Tibial nerve (tissue), 4 donors: Measurements from ENCODE around the gene APOO.

Experiments
- CTCF ChIP-seq, 5 experiments: fragments of 200-600 bp in 3 of 5; fragments of 450-650 bp in 2 of 5; sonication (generic) in 3 of 5; IDR thresholded peaks; one replicate each; pipeline ENCODE4 v1.5.1; 2016 to 2019; ENCODE audit warnings: antibody characterized with exemption in 5 of 5, mild to moderate bottlenecking in 3 of 5, moderate library complexity in 2 of 5
- EP300 ChIP-seq, 2 donors: sonication (generic); formaldehyde crosslinking; IDR thresholded peaks; one replicate each; pipeline ENCODE4 v1.6.1; 2017; ENCODE audit warnings: antibody characterized with exemption in 2 of 2, mild to moderate bottlenecking in 1 of 2
- POLR2A ChIP-seq, 2 donors: fragments of 450-650 bp; IDR thresholded peaks; one replicate each; pipeline ENCODE4 v1.6.1; 2017; ENCODE audit warnings: antibody characterized with exemption in 2 of 2, mild to moderate bottlenecking in 2 of 2, moderate library complexity in 2 of 2

DNA sequence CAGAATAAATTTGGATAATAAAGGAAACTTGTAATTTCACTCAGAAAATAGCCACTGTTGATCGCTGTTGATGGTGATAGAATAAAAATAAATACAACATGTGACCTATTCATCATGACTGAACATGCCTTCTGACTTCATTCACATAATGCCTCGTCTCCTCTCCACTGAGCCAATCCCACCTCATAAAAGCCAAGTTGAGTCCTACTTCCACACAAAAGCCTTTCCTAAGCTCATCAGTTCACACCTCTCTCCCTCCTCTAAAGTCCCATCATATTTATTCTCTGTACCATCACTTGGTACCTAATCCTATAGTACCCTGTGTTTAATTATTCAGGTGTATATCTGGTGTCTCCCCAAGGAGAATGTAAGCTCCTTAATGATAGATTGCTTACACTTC lies 37.7 kb downstream of the APOO start:
- TF ChIP-seq CTCF (IDR thresholded peaks at IDR 0.05) (no peak), POLR2A (IDR thresholded peaks at IDR 0.05) (no peak), EP300 (IDR thresholded peaks at IDR 0.05) (no peak)
